ENCODE data around the gene FLVCR1.

Gene FLVCR1

GRCh38 chr1:212920896-212921295 lies 62.8 kb downstream of the FLVCR1 start:
- Histone ChIP-seq H3K36me3 (ENCODE audit: control insufficient read depth in 5 of 5, insufficient read depth in 5 of 5, low read length in 5 of 5) (no peaks in the 10 kb centered on the region), H3K9ac (ENCODE audit: low read length in 5 of 5) (no peak overlapping the region), H3K27me3 (ENCODE audit: control insufficient read depth in 5 of 5, insufficient read depth in 4 of 5, low read length in 5 of 5) (peaks cover 0 to 26% (median 8%) of the 10 kb centered on the region in 5 donors), H3K4me3 (ENCODE audit: low read depth in 1 of 5, low read length in 5 of 5) (no peak overlapping the region), H3K9me3 (ENCODE audit: control insufficient read depth in 5 of 5, low read length in 5 of 5) (no peaks in the 10 kb centered on the region), H3K27ac (ENCODE audit: low read depth, low read length) (no peak overlapping the region), H3K4me1 (ENCODE audit: control insufficient read depth in 5 of 5, insufficient read depth in 5 of 5, low read length in 5 of 5) (peaks cover 1 to 11% (median 6%) of the 10 kb centered on the region in 5 donors)

GRCh38 chr1:212922016-212922415 lies 63.9 kb downstream of the FLVCR1 start:
- Histone ChIP-seq H3K9ac (ENCODE audit: low read length in 5 of 5) (no peak overlapping the region), H3K9me3 (ENCODE audit: control insufficient read depth in 5 of 5, low read length in 5 of 5) (peaks cover 0 to 4% (median 0%) of the 10 kb centered on the region in 5 donors), H3K4me3 (ENCODE audit: low read depth in 1 of 5, low read length in 5 of 5) (no peak overlapping the region), H3K4me1 (ENCODE audit: control insufficient read depth in 5 of 5, insufficient read depth in 5 of 5, low read length in 5 of 5) (peaks cover 0 to 6% (median 2%) of the 10 kb centered on the region in 5 donors), H3K27ac (ENCODE audit: low read depth, low read length) (no peak overlapping the region), H3K27me3 (ENCODE audit: control insufficient read depth in 5 of 5, insufficient read depth in 4 of 5, low read length in 5 of 5) (peaks cover 0 to 20% (median 5%) of the 10 kb centered on the region in 5 donors), H3K36me3 (ENCODE audit: control insufficient read depth in 5 of 5, insufficient read depth in 5 of 5, low read length in 5 of 5) (no peaks in the 10 kb centered on the region)

DNA sequence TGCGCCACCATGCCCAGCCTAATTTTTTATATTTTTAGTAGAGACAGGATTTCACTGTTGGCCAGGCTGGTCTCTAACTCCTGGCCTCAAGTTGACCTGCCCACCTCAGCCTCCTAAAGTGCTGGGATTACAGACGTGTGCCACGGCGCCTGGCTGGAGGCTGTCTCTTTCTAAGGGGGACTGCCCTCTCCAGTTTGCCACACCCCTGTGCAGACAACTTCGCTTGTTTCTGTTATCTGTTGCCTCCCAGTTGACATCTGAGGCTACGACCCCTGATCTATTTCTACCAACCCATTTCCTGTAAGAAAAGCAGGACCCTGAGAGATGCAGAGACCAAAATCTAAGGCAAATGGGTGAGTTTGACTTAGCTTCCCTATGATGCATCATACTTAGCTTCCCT lies 68.3 kb downstream of the FLVCR1 start:
- Histone ChIP-seq H3K4me1 (ENCODE audit: control insufficient read depth in 5 of 5, insufficient read depth in 5 of 5, low read length in 5 of 5) (peaks cover 0 to 6% (median 2%) of the 10 kb centered on the region in 5 donors), H3K36me3 (ENCODE audit: control insufficient read depth in 5 of 5, insufficient read depth in 5 of 5, low read length in 5 of 5) (no peaks in the 10 kb centered on the region)

GRCh38 chr1:212928323-212929291 lies 70.5 kb downstream of the FLVCR1 start:
- H3K36me3 ChIP-seq (ENCODE audit: control insufficient read depth in 5 of 5, insufficient read depth in 5 of 5, low read length in 5 of 5): no peaks in the 10 kb centered on the region
- peaks cover 0 to 6% (median 2%) of the 10 kb centered on the region in 5 donors for H3K4me1 ChIP-seq (ENCODE audit: control insufficient read depth in 5 of 5, insufficient read depth in 5 of 5, low read length in 5 of 5)
- H3K4me3 ChIP-seq (ENCODE audit: low read depth in 1 of 5, low read length in 5 of 5): no peak overlapping the region
- H3K27me3 ChIP-seq (ENCODE audit: control insufficient read depth in 5 of 5, insufficient read depth in 4 of 5, low read length in 5 of 5): peaks cover 0 to 6% (median 0%) of the 10 kb centered on the region in 5 donors
- peaks cover 0 to 6% (median 0%) of the 10 kb centered on the region in 5 donors for H3K9me3 ChIP-seq (ENCODE audit: control insufficient read depth in 5 of 5, low read length in 5 of 5)
- H3K9ac ChIP-seq (ENCODE audit: low read length in 5 of 5): no peak overlapping the region
- no peak overlapping the region for H3K27ac ChIP-seq (ENCODE audit: low read depth, low read length)

More for the DNA sequence above, 68.3 kb downstream of the FLVCR1 start:
- H3K27me3 ChIP-seq (ENCODE audit: control insufficient read depth in 5 of 5, insufficient read depth in 4 of 5, low read length in 5 of 5): peaks cover 0 to 15% (median 0%) of the 10 kb centered on the region in 5 donors
- peaks cover 0 to 6% (median 0%) of the 10 kb centered on the region in 5 donors for H3K9me3 ChIP-seq (ENCODE audit: control insufficient read depth in 5 of 5, low read length in 5 of 5)
- no peak overlapping the region for H3K9ac ChIP-seq (ENCODE audit: low read length in 5 of 5)
- no peak overlapping the region for H3K27ac ChIP-seq (ENCODE audit: low read depth, low read length)
- no peak overlapping the region for H3K4me3 ChIP-seq (ENCODE audit: low read depth in 1 of 5, low read length in 5 of 5)

- Histone ChIP-seq H3K27me3 (ENCODE audit: control insufficient read depth in 5 of 5, insufficient read depth in 4 of 5, low read length in 5 of 5) (peaks cover 0 to 4% (median 0%) of the 10 kb centered on the region in 5 donors), H3K4me3 (ENCODE audit: low read depth in 1 of 5, low read length in 5 of 5) (no peak overlapping the region), H3K4me1 (ENCODE audit: control insufficient read depth in 5 of 5, insufficient read depth in 5 of 5, low read length in 5 of 5) (no peaks in the 10 kb centered on the region), H3K9ac (ENCODE audit: low read length in 5 of 5) (no peak overlapping the region), H3K36me3 (ENCODE audit: control insufficient read depth in 5 of 5, insufficient read depth in 5 of 5, low read length in 5 of 5) (no peaks in the 10 kb centered on the region), H3K9me3 (ENCODE audit: control insufficient read depth in 5 of 5, low read length in 5 of 5) (peaks cover 0 to 6% (median 0%) of the 10 kb centered on the region in 5 donors), H3K27ac (ENCODE audit: low read depth, low read length) (no peak overlapping the region)
Observed at GRCh38 chr1:212930986-212931678, 73.1 kb downstream of the FLVCR1 start.

DNA sequence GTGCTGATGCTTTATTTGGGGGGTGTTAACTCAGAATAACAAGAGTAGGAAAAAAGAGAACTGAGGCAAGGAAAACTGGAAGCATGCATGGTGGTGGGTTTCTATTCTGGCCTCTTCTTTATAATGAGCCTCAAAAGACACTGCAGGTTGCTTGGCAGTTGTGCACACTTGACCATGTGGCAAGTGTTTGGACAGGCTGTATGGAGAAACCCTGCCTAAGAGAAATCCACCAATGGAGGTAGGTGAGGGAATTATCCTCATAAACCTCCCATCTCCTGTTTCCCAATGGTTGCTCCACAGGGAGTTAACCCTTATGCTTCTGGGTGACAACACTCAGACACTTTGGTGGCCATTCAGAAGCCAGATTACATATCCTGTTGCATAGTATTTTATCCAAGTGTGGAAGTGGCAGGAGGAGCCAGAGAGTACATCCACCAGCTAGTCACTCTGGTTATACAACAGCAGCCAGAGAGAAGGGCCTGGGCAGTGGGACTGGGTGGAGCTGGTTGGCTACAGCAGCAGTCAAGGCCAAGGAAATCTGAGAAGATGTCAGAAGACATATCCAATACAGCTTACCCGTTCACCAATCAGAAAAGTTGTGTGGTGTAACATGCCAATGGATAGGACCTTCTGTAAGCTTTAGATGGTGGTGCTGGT lies 75.9 kb downstream of the FLVCR1 start:
- no peaks in the 10 kb centered on the region for H3K27me3 ChIP-seq (ENCODE audit: control insufficient read depth in 5 of 5, insufficient read depth in 4 of 5, low read length in 5 of 5)
- no peak overlapping the region for H3K4me3 ChIP-seq (ENCODE audit: low read depth in 1 of 5, low read length in 5 of 5)
- no peak overlapping the region for H3K9ac ChIP-seq (ENCODE audit: low read length in 5 of 5)
- peaks cover 0 to 1% (median 0%) of the 10 kb centered on the region in 5 donors for H3K9me3 ChIP-seq (ENCODE audit: control insufficient read depth in 5 of 5, low read length in 5 of 5)
- no peaks in the 10 kb centered on the region for H3K4me1 ChIP-seq (ENCODE audit: control insufficient read depth in 5 of 5, insufficient read depth in 5 of 5, low read length in 5 of 5)
- no peaks in the 10 kb centered on the region for H3K36me3 ChIP-seq (ENCODE audit: control insufficient read depth in 5 of 5, insufficient read depth in 5 of 5, low read length in 5 of 5)
- no peak overlapping the region for H3K27ac ChIP-seq (ENCODE audit: low read depth, low read length)

DNA sequence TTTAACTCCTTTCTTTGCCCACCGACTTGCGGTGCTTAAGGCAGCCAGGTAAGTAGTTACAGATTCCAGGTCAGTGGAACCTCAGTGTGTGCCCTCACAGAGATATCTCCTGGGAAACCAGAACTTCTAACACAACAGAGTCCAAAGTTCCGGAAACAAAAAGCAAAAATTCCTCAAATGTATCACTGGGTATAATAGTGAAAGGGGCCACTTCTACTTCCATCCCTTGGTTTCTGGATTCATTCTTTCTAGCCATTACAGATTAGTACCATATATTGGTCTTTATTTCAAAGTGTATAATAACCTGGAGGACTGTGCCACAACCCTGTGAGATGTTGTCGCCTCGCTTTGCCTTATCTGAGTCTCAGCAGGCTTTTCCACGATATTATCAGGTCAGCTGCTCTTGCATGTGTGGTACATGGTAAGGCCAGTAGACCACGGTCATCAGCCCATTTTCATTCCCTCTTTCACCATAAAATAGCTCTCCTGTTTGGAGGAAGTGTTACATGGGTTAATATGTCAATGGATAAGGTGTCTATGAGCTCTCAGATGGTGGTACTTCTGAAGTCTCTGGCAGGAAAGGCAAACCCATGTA lies 77.4 kb downstream of the FLVCR1 start:
- H3K4me1 ChIP-seq (ENCODE audit: control insufficient read depth in 5 of 5, insufficient read depth in 5 of 5, low read length in 5 of 5): no peaks in the 10 kb centered on the region
- no peaks in the 10 kb centered on the region for H3K36me3 ChIP-seq (ENCODE audit: control insufficient read depth in 5 of 5, insufficient read depth in 5 of 5, low read length in 5 of 5)
- no peak overlapping the region for H3K9ac ChIP-seq (ENCODE audit: low read length in 5 of 5)
- H3K9me3 ChIP-seq (ENCODE audit: control insufficient read depth in 5 of 5, low read length in 5 of 5): peaks cover 0 to 4% (median 0%) of the 10 kb centered on the region in 5 donors
- no peaks in the 10 kb centered on the region for H3K27me3 ChIP-seq (ENCODE audit: control insufficient read depth in 5 of 5, insufficient read depth in 4 of 5, low read length in 5 of 5)
- no peak overlapping the region for H3K4me3 ChIP-seq (ENCODE audit: low read depth in 1 of 5, low read length in 5 of 5)
- H3K27ac ChIP-seq (ENCODE audit: low read depth, low read length): no peak overlapping the region

DNA sequence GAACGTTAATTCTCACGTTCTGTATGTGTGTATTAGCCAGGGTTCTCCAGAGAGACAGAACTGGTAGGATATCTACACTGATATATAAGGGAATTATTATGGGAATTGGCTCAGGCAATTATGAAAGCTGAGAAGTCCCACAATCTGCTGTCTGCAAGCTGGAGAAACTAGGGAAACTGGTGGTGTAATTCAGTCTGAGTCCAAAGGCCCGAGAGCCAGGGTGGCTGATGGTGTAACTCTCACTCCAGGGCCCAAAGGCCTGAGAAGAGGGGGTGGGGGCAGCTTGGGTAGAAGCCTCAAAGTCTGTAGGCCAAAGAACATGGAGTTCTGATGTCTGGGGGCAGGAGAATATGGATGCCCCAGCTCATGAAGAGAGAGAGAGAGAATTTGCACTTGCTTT lies 79.0 kb downstream of the FLVCR1 start:
- H3K9me3 ChIP-seq (ENCODE audit: control insufficient read depth in 5 of 5, low read length in 5 of 5): peaks cover 0 to 4% (median 0%) of the 10 kb centered on the region in 5 donors
- no peak overlapping the region for H3K4me3 ChIP-seq (ENCODE audit: low read depth in 1 of 5, low read length in 5 of 5)
- no peaks in the 10 kb centered on the region for H3K27me3 ChIP-seq (ENCODE audit: control insufficient read depth in 5 of 5, insufficient read depth in 4 of 5, low read length in 5 of 5)
- H3K4me1 ChIP-seq (ENCODE audit: control insufficient read depth in 5 of 5, insufficient read depth in 5 of 5, low read length in 5 of 5): no peaks in the 10 kb centered on the region
- H3K36me3 ChIP-seq (ENCODE audit: control insufficient read depth in 5 of 5, insufficient read depth in 5 of 5, low read length in 5 of 5): no peaks in the 10 kb centered on the region
- no peak overlapping the region for H3K9ac ChIP-seq (ENCODE audit: low read length in 5 of 5)
- no peak overlapping the region for H3K27ac ChIP-seq (ENCODE audit: low read depth, low read length)

GRCh38 chr1:212938846-212939245 lies 80.8 kb downstream of the FLVCR1 start:
- Histone ChIP-seq H3K9ac (ENCODE audit: low read length in 5 of 5) (no peak overlapping the region), H3K27me3 (ENCODE audit: control insufficient read depth in 5 of 5, insufficient read depth in 4 of 5, low read length in 5 of 5) (no peaks in the 10 kb centered on the region), H3K9me3 (ENCODE audit: control insufficient read depth in 5 of 5, low read length in 5 of 5) (peaks cover 0 to 4% (median 0%) of the 10 kb centered on the region in 5 donors), H3K4me3 (ENCODE audit: low read depth in 1 of 5, low read length in 5 of 5) (no peak overlapping the region), H3K4me1 (ENCODE audit: control insufficient read depth in 5 of 5, insufficient read depth in 5 of 5, low read length in 5 of 5) (no peaks in the 10 kb centered on the region), H3K27ac (ENCODE audit: low read depth, low read length) (no peak overlapping the region), H3K36me3 (ENCODE audit: control insufficient read depth in 5 of 5, insufficient read depth in 5 of 5, low read length in 5 of 5) (no peaks in the 10 kb centered on the region)

All from subcutaneous abdominal adipose tissue (tissue), 5 donors.